ENCODE measurements around the gene LRRC10B.

Gene LRRC10B

DNA sequence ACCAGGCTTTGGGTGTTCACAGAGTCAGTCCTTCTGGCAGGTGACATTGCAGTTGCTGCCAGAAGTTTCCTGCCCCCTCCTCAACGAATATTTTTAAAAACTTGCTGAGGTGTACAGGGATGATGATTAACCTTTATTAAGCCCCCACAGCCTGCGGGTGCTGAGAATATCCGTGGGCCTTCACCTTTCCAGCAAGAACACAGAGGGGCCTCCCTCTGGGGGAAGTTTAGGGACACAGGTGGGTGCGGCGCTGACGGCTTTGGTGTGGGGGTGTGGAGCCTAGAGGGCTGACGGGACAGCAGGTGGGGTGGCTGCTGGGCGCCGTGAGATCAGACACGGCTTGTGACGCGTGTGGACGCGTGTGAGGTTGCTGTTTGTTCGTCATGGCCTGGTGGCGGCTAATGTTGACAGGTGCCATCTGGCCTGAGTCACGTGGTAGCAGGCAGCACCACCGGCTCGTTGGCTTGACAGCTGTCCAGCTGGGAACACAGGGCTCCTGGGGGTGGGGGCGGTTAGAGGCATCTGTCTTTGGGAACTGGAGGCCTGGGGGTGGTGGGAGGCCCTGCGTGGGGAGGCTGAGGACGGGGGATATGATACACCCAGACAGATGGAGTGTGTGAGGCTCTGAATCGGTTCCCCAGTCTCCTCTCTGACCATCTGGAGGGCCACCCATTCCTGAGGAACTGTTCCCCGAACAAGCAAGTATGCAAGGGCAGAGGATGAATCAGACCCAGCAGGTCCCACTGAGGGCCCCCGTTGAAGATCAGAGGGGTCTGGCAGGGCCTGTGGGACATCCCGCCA lies 12.5 kb upstream of the LRRC10B start:
- TF ChIP-seq, protein P1, sequence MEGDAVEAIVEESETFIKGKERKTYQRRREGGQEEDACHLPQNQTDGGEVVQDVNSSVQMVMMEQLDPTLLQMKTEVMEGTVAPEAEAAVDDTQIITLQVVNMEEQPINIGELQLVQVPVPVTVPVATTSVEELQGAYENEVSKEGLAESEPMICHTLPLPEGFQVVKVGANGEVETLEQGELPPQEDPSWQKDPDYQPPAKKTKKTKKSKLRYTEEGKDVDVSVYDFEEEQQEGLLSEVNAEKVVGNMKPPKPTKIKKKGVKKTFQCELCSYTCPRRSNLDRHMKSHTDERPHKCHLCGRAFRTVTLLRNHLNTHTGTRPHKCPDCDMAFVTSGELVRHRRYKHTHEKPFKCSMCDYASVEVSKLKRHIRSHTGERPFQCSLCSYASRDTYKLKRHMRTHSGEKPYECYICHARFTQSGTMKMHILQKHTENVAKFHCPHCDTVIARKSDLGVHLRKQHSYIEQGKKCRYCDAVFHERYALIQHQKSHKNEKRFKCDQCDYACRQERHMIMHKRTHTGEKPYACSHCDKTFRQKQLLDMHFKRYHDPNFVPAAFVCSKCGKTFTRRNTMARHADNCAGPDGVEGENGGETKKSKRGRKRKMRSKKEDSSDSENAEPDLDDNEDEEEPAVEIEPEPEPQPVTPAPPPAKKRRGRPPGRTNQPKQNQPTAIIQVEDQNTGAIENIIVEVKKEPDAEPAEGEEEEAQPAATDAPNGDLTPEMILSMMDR (IDR thresholded peaks at IDR 0.05) = no peak
- Histone ChIP-seq H3K27me3 (no peaks in the 10 kb centered on the region), H3K27ac (no peak overlapping the region)

DNA sequence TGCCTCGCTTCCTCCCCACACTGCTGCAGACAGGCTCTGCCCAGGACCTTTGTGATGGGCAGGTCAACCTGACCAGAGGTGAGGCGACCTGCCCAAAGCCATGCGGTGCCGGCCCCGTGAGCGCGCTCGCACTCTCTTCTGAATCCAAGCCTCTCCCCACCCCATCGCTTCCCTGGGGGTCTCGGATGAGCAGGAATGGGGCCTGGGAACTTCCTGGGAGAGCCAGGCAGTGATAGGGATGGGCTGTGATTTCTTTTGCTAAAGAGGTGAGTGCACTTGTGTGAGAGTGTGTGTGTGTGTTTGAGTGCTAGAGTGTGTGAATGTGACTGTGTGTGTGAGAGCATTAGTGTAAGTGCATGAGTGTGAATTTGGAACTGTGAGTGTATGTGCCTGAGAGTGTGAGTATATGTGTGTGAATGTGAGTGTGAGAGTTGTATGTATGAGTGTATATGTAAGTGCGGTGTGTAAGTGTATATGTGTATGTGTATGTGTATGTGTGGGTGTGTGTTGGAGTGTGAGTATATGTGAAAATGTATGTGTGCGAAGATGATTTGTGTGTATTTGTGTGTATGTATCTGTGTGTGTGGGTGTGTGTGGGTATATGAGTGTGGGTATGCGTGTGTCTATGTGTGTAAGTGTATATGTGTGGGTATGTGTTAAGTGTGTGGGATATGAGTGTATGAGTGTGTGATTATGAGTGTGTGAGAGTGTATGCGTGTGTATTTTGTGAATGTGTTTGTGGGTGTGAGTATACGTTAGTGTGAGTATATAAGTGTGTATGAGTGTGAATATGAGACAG lies 11.7 kb upstream of the LRRC10B start:
- H3K27ac ChIP-seq = no peak overlapping the region
- no peak overlapping the region for H3K4me3 ChIP-seq (ENCODE audit: low read depth in 1 of 2, low read length in 1 of 2)
- peaks cover 7% of the 10 kb centered on the region for H3K27me3 ChIP-seq
- no peaks in the 10 kb centered on the region for H3K4me1 ChIP-seq (ENCODE audit: control insufficient read depth in 1 of 2, insufficient read depth in 1 of 2, low read depth in 1 of 2, low read length in 1 of 2)
- no peaks in the 10 kb centered on the region for H3K9me3 ChIP-seq
- TF ChIP-seq, protein P1 (IDR thresholded peaks at IDR 0.05) = no peak
- H3K36me3 ChIP-seq = no peaks in the 10 kb centered on the region

More for the DNA sequence above, 12.5 kb upstream of the LRRC10B start:
- H3K4me3 ChIP-seq (ENCODE audit: low read depth in 1 of 2, low read length in 1 of 2) = no peak overlapping the region
- no peaks in the 10 kb centered on the region for H3K36me3 ChIP-seq
- H3K9me3 ChIP-seq = no peaks in the 10 kb centered on the region
- H3K4me1 ChIP-seq (ENCODE audit: control insufficient read depth in 1 of 2, insufficient read depth in 1 of 2, low read depth in 1 of 2, low read length in 1 of 2) = no peaks in the 10 kb centered on the region

DNA sequence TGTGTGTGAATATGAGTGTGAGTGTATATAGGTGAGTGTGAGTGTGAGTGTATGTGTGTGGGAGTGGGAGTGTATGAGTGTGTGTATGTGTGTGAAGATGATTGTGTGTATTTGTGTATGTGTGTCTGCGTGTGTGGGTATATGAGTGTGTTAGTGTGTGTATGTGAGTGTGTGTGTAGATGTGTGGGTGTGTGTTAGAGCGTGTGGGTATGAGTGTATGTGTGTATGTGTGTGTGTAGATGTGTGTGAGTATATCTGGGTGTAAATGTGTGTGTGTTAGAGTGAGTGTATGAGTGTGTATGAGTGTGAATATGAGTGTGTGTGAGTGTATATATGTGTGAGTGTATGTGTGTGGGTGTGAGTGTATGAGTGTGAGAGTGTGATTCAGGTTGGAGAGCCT lies 11.1 kb upstream of the LRRC10B start:
- Histone ChIP-seq H3K27ac (no peak overlapping the region), H3K4me1 (ENCODE audit: control insufficient read depth in 1 of 2, insufficient read depth in 1 of 2, low read depth in 1 of 2, low read length in 1 of 2) (no peaks in the 10 kb centered on the region), H3K9me3 (no peaks in the 10 kb centered on the region), H3K4me3 (ENCODE audit: low read depth in 1 of 2, low read length in 1 of 2) (no peak overlapping the region), H3K36me3 (no peaks in the 10 kb centered on the region), H3K27me3 (peaks cover 12% of the 10 kb centered on the region)
- TF ChIP-seq, protein P1 (IDR thresholded peaks at IDR 0.05) = no peak

DNA sequence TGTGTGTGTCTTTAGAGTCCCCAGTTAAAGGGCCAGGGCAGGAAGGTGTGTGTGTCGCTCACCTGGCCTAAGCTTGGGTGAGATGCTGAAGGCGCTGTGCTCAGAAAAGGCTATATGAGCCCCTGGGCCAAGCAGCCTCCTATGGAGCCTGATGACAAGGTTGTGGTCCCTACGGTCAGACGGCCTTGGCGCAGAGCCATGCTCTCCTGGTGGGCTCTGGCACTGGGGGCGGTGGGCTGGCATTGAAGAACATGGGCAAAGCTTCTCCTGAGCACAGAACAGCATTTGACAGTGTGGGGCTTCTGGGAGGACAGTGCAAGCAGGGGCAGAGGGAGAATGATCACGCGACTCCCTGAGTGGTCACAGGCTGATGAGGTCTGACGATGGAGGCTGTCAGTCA lies 10.7 kb upstream of the LRRC10B start:
- no peaks in the 10 kb centered on the region for H3K9me3 ChIP-seq
- H3K36me3 ChIP-seq = no peaks in the 10 kb centered on the region
- TF ChIP-seq, protein P1 (IDR thresholded peaks at IDR 0.05) = no peak
- no peak overlapping the region for H3K4me3 ChIP-seq (ENCODE audit: low read depth in 1 of 2, low read length in 1 of 2)
- H3K4me1 ChIP-seq (ENCODE audit: control insufficient read depth in 1 of 2, insufficient read depth in 1 of 2, low read depth in 1 of 2, low read length in 1 of 2) = no peaks in the 10 kb centered on the region
- H3K27me3 ChIP-seq = peaks cover 15% of the 10 kb centered on the region
- no peak overlapping the region for H3K27ac ChIP-seq

DNA sequence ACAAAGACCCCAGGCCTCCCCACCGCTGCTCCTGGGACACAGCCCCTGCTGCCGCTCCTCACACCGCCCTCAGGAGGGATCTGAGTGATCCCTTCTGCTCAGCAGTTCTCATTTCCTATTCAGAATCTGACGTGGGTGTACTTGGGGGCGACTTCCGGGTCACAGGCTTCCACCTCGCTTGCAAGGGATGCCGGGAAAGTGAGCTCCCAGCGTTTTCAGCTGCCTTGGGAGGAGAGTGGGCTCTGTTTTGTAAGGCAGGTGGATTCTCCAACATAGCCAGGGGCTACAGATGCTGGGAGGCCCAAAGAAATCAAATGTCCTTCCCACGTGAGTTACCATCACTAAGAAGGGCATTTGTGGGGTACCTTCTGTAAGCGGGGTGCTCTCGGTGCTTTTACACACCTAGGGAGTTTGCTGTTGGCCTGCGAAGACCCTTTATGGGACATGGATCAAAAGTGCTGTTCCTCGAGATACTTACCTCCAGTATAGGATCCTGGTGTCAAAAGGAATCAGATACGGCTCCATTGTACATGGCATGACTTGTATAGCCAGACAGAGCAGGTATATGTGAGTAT lies 9.7 kb upstream of the LRRC10B start:
- Histone ChIP-seq H3K9me3 (no peaks in the 10 kb centered on the region), H3K36me3 (no peaks in the 10 kb centered on the region), H3K27me3 (peaks cover 15% of the 10 kb centered on the region), H3K4me3 (ENCODE audit: low read depth in 1 of 2, low read length in 1 of 2) (no peak overlapping the region), H3K27ac (no peak overlapping the region), H3K4me1 (ENCODE audit: control insufficient read depth in 1 of 2, insufficient read depth in 1 of 2, low read depth in 1 of 2, low read length in 1 of 2) (no peaks in the 10 kb centered on the region)
- TF ChIP-seq, protein P1 (IDR thresholded peaks at IDR 0.05) = no peak
